SK-N-SH treated with all-trans-retinoic acid at 6 μM for 48 hours (cell line): ENCODE measurements around the gene TMEM107.

ENCODE experiments used
- ATAC-seq: fragments of 200-7000 bp; cut with Tn5 transposase; 3 replicates; pipeline ENCODE4 v1.9.1; 2020; ENCODE audit warnings: mild to moderate bottlenecking, moderate library complexity
- CSRNP3 ChIP-seq: fragments of 250-450 bp; sonication (Bioruptor Pico); IDR thresholded peaks from 2 replicates; pipeline ENCODE4 v1.5.1; 2021; ENCODE audit warnings: mild to moderate bottlenecking, moderate library complexity
- ESRRG ChIP-seq: fragments of 250-450 bp; sonication (Bioruptor Pico); IDR thresholded peaks from 2 replicates; pipeline ENCODE4 v1.6.1; 2021; ENCODE audit warnings: mild to moderate bottlenecking
- GLIS3 ChIP-seq: fragments of 250-450 bp; sonication (Bioruptor Pico); IDR thresholded peaks from 2 replicates; pipeline ENCODE4 v1.5.0; 2020; ENCODE audit warnings: mild to moderate bottlenecking, moderate library complexity
- ISL1 ChIP-seq: fragments of 250-450 bp; sonication (Bioruptor Pico); IDR thresholded peaks from 2 replicates; pipeline ENCODE4 v2.1.2; 2022; ENCODE audit warnings: mild to moderate bottlenecking, moderate library complexity
- OSR1 ChIP-seq: fragments of 250-450 bp; sonication (Bioruptor Pico); IDR thresholded peaks from 2 replicates; pipeline ENCODE4 v1.8.0; 2022; ENCODE audit warnings: moderate library complexity, mild to moderate bottlenecking, inconsistent platforms
- PPARA ChIP-seq: fragments of 250-450 bp; sonication (Bioruptor Pico); IDR thresholded peaks from 2 replicates; pipeline ENCODE4 v1.5.0; 2020; ENCODE audit warnings: mild to moderate bottlenecking, borderline replicate concordance
- RARB ChIP-seq: fragments of 250-450 bp; sonication (Bioruptor Pico); IDR thresholded peaks from 2 replicates; pipeline ENCODE4 v1.8.0; 2021; ENCODE audit warnings: mild to moderate bottlenecking, moderate library complexity
- SNAI2 ChIP-seq: fragments of 250-450 bp; sonication (Bioruptor Pico); IDR thresholded peaks from 2 replicates; pipeline ENCODE4 v1.5.0; 2020; ENCODE audit warnings: mild to moderate bottlenecking, moderate library complexity
- TCF4 ChIP-seq: fragments of 250-450 bp; sonication (Bioruptor Pico); IDR thresholded peaks from 2 replicates; pipeline ENCODE4 v1.8.0; 2021; ENCODE audit warnings: mild to moderate bottlenecking, moderate library complexity, borderline replicate concordance
- TOX ChIP-seq: fragments of 250-450 bp; sonication (Bioruptor Pico); IDR thresholded peaks from 2 replicates; pipeline ENCODE4 v1.8.0; 2021; ENCODE audit warnings: mild to moderate bottlenecking, moderate library complexity, borderline replicate concordance
- ZC3H10 ChIP-seq: fragments of 250-450 bp; sonication (Bioruptor Pico); IDR thresholded peaks from 2 replicates; pipeline ENCODE4 v1.5.1; 2021; ENCODE audit warnings: mild to moderate bottlenecking, moderate library complexity
- ZFP3 ChIP-seq: fragments of 250-450 bp; sonication (Bioruptor Pico); IDR thresholded peaks from 2 replicates; pipeline ENCODE4 v1.5.0; 2020; ENCODE audit warnings: mild to moderate bottlenecking, moderate library complexity
- ZFP30 ChIP-seq: fragments of 450-650 bp; formaldehyde crosslinking; IDR thresholded peaks from 2 replicates; pipeline ENCODE4 v1.5.0; 2022; ENCODE audit warnings: mild to moderate bottlenecking, moderate library complexity
- ZNF70 ChIP-seq: fragments of 450-650 bp; formaldehyde crosslinking; IDR thresholded peaks from 2 replicates; pipeline ENCODE4 v1.5.0; 2020; ENCODE audit warnings: mild to moderate bottlenecking, moderate library complexity
- TF ChIP-seq, protein P1 (sequence below): fragments of 250-450 bp; sonication (Bioruptor Pico); IDR thresholded peaks from 2 replicates; pipeline ENCODE4 v1.8.0; 2020; ENCODE audit warnings: mild to moderate bottlenecking, moderate library complexity, borderline replicate concordance
- TF ChIP-seq, protein P2 (sequence below): fragments of 250-450 bp; sonication (Bioruptor Pico); IDR thresholded peaks from 2 replicates; pipeline ENCODE4 v1.8.0; 2021; ENCODE audit warnings: low read depth, mild to moderate bottlenecking, moderate library complexity, borderline replicate concordance
- TF ChIP-seq, protein P3 (sequence below): fragments of 250-450 bp; sonication (Bioruptor Pico); IDR thresholded peaks from 2 replicates; pipeline ENCODE4 v1.5.0; 2020; ENCODE audit warnings: mild to moderate bottlenecking, moderate library complexity

The TMEM107 gene

DNA sequence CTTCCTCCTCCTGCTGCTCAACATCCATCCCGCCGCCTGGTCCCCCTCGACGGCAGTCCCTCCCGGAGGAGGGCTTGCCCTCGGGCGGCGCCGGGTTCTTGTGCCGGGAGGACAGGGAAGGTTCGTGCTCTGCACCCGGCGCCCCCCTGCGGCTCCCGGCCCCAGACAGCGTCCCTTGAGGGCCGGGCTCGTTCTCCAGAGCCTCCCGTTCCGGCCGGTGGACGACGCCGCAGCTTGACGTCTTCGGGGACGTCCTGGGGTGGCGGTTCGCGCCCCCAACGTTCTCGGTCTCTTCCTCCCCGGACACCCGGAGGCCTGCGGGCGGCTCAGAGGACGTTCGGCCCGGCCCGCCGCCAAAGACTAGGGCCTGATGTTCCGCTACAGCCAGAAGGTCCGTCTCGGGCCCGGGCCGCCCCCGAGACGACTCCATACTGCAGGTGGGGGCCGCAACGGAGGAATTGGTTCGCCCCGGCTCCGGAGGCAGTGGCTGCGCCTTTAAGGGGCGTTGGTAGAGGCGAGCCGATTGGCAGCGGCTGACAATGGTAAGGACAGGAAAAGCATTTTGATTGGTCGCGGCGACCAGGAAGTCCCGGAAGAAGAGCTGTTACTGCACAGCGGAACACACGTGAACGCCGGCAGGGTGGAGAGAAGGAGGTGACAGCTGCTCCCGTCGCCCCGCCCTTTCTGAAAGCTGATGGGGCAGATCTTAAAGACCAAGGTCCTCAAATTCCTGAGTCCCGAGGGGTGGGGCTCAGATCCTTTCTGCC is 13.7 kb upstream of the TMEM107 start, which contains the start of gene BORCS6:
BORCS6 (minus strand) TSS at position 470 of the 767 bp plus-strand sequence; CDS start at position 430, 40 bp downstream.
- peak; percentile 70 for ATAC-seq
- TF ChIP-seq, protein P1, sequence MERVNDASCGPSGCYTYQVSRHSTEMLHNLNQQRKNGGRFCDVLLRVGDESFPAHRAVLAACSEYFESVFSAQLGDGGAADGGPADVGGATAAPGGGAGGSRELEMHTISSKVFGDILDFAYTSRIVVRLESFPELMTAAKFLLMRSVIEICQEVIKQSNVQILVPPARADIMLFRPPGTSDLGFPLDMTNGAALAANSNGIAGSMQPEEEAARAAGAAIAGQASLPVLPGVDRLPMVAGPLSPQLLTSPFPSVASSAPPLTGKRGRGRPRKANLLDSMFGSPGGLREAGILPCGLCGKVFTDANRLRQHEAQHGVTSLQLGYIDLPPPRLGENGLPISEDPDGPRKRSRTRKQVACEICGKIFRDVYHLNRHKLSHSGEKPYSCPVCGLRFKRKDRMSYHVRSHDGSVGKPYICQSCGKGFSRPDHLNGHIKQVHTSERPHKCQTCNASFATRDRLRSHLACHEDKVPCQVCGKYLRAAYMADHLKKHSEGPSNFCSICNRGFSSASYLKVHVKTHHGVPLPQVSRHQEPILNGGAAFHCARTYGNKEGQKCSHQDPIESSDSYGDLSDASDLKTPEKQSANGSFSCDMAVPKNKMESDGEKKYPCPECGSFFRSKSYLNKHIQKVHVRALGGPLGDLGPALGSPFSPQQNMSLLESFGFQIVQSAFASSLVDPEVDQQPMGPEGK: peak; percentile 74; the same call in 1 of the 2 replicates
- TF ChIP-seq ZFP3 (CRISPR knock-in tag) (0 out of 2 replicates have a peak, but pooled peaks have one; percentile 32), ZFP30 (CRISPR knock-in tag) (no peak)
- TF ChIP-seq, all 23 proteins: peak for 2

- no peak for ATAC-seq
- TF ChIP-seq ZC3H10 (CRISPR knock-in tag): no peak
- TF ChIP-seq ZFP30 (CRISPR knock-in tag): no peak
- TF ChIP-seq PPARA (CRISPR knock-in tag): no peak
- no peak for TF ChIP-seq ESRRG (CRISPR knock-in tag)
- no peak for TF ChIP-seq OSR1 (CRISPR knock-in tag)
- TF ChIP-seq, protein P2, sequence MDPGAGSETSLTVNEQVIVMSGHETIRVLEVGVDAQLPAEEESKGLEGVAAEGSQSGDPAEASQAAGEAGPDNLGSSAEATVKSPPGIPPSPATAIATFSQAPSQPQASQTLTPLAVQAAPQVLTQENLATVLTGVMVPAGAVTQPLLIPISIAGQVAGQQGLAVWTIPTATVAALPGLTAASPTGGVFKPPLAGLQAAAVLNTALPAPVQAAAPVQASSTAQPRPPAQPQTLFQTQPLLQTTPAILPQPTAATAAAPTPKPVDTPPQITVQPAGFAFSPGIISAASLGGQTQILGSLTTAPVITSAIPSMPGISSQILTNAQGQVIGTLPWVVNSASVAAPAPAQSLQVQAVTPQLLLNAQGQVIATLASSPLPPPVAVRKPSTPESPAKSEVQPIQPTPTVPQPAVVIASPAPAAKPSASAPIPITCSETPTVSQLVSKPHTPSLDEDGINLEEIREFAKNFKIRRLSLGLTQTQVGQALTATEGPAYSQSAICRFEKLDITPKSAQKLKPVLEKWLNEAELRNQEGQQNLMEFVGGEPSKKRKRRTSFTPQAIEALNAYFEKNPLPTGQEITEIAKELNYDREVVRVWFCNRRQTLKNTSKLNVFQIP: no peak
- TF ChIP-seq TOX (CRISPR knock-in tag): no peak
- TF ChIP-seq SNAI2: no peak
- TF ChIP-seq, protein P3, sequence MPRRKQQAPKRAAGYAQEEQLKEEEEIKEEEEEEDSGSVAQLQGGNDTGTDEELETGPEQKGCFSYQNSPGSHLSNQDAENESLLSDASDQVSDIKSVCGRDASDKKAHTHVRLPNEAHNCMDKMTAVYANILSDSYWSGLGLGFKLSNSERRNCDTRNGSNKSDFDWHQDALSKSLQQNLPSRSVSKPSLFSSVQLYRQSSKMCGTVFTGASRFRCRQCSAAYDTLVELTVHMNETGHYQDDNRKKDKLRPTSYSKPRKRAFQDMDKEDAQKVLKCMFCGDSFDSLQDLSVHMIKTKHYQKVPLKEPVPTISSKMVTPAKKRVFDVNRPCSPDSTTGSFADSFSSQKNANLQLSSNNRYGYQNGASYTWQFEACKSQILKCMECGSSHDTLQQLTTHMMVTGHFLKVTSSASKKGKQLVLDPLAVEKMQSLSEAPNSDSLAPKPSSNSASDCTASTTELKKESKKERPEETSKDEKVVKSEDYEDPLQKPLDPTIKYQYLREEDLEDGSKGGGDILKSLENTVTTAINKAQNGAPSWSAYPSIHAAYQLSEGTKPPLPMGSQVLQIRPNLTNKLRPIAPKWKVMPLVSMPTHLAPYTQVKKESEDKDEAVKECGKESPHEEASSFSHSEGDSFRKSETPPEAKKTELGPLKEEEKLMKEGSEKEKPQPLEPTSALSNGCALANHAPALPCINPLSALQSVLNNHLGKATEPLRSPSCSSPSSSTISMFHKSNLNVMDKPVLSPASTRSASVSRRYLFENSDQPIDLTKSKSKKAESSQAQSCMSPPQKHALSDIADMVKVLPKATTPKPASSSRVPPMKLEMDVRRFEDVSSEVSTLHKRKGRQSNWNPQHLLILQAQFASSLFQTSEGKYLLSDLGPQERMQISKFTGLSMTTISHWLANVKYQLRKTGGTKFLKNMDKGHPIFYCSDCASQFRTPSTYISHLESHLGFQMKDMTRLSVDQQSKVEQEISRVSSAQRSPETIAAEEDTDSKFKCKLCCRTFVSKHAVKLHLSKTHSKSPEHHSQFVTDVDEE (CRISPR knock-in tag): no peak
- TF ChIP-seq TCF4 (CRISPR knock-in tag): no peak
These were observed 13.0 kb upstream of the TMEM107 start for GRCh38 chr17:8189041-8189710.

DNA sequence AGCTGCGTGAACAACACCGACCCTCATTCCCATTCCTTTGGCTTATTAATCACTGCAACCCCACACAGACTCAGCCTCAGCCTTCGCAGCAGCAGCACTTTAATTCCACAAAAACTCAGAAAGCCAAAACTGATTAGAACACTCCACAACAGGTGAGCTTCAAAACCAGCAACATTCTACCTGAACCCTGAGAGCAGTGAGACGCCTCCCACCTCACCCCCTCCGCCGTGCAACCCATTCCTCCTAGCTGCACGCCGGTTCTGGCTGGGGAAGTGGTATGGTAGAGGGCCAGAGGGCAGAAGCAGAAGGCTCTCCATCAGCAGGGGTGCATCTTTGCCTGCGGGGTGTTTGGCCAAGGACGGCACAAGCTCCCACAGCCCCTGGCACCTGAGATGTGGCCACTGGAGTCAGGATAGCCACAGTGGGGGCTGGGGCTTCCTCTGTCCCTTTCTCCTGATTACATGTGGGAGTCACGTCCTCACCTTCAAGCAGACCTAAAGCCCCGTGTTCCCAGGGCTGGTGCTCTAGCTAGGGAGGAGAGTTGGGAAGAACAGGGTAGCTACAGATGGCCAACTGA is 12.2 kb upstream of the TMEM107 start:
- no peak for ATAC-seq

More for the DNA sequence above, 12.2 kb upstream of the TMEM107 start:
- TF ChIP-seq RARB (CRISPR knock-in tag) (no peak), OSR1 (CRISPR knock-in tag) (no peak), ZNF70 (CRISPR knock-in tag) (no peak), CSRNP3 (CRISPR knock-in tag) (no peak), ZFP30 (CRISPR knock-in tag) (no peak), TOX (CRISPR knock-in tag) (no peak), GLIS3 (CRISPR knock-in tag) (no peak), ZFP3 (CRISPR knock-in tag) (no peak), ISL1 (CRISPR knock-in tag) (no peak), ZC3H10 (CRISPR knock-in tag) (no peak)
- TF ChIP-seq, protein P1: no peak
- TF ChIP-seq, protein P2: no peak
